Endothelial cell of umbilical vein (primary cell): ENCODE measurements around the gene BUB3.

Source experiments
- EZH2 ChIP-seq: IDR thresholded peaks from 2 replicates; pipeline ENCODE4 v1.6.1; 2012; ENCODE audit warnings: borderline replicate concordance, low read depth, mild to moderate bottlenecking, moderate library complexity, low read length, inconsistent platforms; ENCODE audit not compliant: severe bottlenecking
- TF ChIP-seq, protein P1 (sequence below), 2 donors: IDR thresholded peaks; 1 replicate in 1 of 2; 2 replicates in 1 of 2; pipeline ENCODE4 v1.5.1; 2011; ENCODE audit warnings: low read length in 2 of 2, mild to moderate bottlenecking in 2 of 2, moderate library complexity in 2 of 2, control low read depth in 1 of 2, inconsistent platforms in 1 of 2, low read depth in 1 of 2; ENCODE audit not compliant: insufficient read depth in 1 of 2; ENCODE audit errors: extremely low read depth in 1 of 2
- TF ChIP-seq, protein P2 (sequence below): IDR thresholded peaks from 2 replicates; pipeline ENCODE4 v1.6.1; 2011; ENCODE audit not compliant: insufficient read depth, insufficient read length

DNA sequence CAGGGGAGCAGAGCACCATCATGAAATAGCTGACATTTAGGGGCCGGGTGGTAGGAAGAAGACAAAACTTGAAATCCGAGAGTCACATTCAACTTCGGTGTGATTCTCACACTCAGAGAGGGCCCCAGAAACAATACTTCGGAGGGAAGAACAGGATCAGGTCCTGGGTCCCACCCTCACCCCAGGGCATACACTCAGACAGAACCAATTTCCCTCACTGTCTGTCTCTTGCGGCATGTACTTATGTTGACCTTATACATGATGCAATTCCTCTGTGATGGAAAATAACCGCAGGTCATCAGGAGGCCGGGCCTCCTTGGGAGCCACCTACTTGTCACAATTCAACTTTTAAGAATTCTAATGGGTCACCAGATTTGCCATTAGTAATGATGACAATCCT, 44.7 kb upstream of the BUB3 start:
- TF ChIP-seq, protein P1, sequence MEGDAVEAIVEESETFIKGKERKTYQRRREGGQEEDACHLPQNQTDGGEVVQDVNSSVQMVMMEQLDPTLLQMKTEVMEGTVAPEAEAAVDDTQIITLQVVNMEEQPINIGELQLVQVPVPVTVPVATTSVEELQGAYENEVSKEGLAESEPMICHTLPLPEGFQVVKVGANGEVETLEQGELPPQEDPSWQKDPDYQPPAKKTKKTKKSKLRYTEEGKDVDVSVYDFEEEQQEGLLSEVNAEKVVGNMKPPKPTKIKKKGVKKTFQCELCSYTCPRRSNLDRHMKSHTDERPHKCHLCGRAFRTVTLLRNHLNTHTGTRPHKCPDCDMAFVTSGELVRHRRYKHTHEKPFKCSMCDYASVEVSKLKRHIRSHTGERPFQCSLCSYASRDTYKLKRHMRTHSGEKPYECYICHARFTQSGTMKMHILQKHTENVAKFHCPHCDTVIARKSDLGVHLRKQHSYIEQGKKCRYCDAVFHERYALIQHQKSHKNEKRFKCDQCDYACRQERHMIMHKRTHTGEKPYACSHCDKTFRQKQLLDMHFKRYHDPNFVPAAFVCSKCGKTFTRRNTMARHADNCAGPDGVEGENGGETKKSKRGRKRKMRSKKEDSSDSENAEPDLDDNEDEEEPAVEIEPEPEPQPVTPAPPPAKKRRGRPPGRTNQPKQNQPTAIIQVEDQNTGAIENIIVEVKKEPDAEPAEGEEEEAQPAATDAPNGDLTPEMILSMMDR (IDR thresholded peaks at IDR 0.05; ENCODE audit: extremely low read depth in 1 of 2, insufficient read depth in 1 of 2, low read depth in 1 of 2, low read length in 2 of 2), result no peak
- TF ChIP-seq, protein P2, sequence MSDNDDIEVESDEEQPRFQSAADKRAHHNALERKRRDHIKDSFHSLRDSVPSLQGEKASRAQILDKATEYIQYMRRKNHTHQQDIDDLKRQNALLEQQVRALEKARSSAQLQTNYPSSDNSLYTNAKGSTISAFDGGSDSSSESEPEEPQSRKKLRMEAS, result no peak
- no peak for TF ChIP-seq EZH2
